AG04450 (cell line): ENCODE measurements around the gene SGMS1. TPM values are rescaled to one million over a fixed set of nuclear protein-coding genes. Genes with fewer than 3 reads are reported as not detected.

ENCODE experiments used
- CTCF ChIA-PET: fragments of 300-600, 350-600 bp; formaldehyde crosslinking; extraction: SDS; loops from one replicate; lab custom pipeline; 2022; ENCODE audit warnings: antibody characterized with exemption, inconsistent platforms; lab: Charles Lee
- POLR2A ChIA-PET: fragments of 350-600 bp; formaldehyde crosslinking; extraction: SDS; loops from one replicate; lab custom pipeline; 2021; ENCODE audit warnings: antibody characterized with exemption, inconsistent platforms; lab: Yijun Ruan, JAX
- DNase-seq: peaks from one replicate; pipeline ENCODE4 v3.0.0-alpha.2; 2011; ENCODE audit warnings: low read depth, low spot score
- H3K27ac ChIP-seq: one replicate; pipeline ENCODE4 v1.5.1; 2012; ENCODE audit warnings: low read depth, low read length, control low read depth
- H3K27me3 ChIP-seq: one replicate; pipeline ENCODE4 v1.6.0; 2012; ENCODE audit warnings: low read length; ENCODE audit not compliant: control insufficient read depth, insufficient read depth
- H3K4me3 ChIP-seq: 2 replicates; pipeline ENCODE4 v1.5.1; 2011; ENCODE audit warnings: mild to moderate bottlenecking, low read depth, low read length, control low read depth
- H3K9me3 ChIP-seq: 2 replicates; pipeline ENCODE4 v1.5.1; 2012; ENCODE audit warnings: low read length; ENCODE audit not compliant: control insufficient read depth, insufficient read depth
- CTCF ChIP-seq: IDR thresholded peaks from 2 replicates; pipeline ENCODE4 v1.5.1; 2011; ENCODE audit warnings: low read depth, low read length, control low read depth, inconsistent platforms
- polyA plus RNA-seq: library from polyadenylated mRNA; depleted of rRNA; stranded (reverse); fragments of >200 nt; gene quantifications from 2 replicates; pipeline ENCODE4 v1.2.3, GENCODE V29; 2011

SGMS1 gene
- polyA plus RNA-seq, 1 experiment: 17.7 TPM

GRCh38 chr10:50554995-50555568 lies 68.7 kb downstream of the SGMS1 start:
- CTCF ChIA-PET: no interaction called here
- Histone ChIP-seq H3K9me3 (no peaks in the 10 kb centered on the region), H3K4me3 (no peak overlapping the region), H3K27ac (no peak overlapping the region), H3K27me3 (no peaks in the 10 kb centered on the region)
- DNase-seq: no peak
- TF ChIP-seq CTCF: no peak
- POLR2A ChIA-PET: interaction anchor here (1.2 kb wide), 1 partner anchor 50 kb away, joined by 3 read pairs; no protein-coding TSS in a partner anchor

- no peaks in the 10 kb centered on the region for H3K27me3 ChIP-seq
- H3K27ac ChIP-seq: no peak overlapping the region
- no peak for DNase-seq
- no peak for TF ChIP-seq CTCF
- no peak overlapping the region for H3K4me3 ChIP-seq
- CTCF ChIA-PET: no interaction called here
- no peaks in the 10 kb centered on the region for H3K9me3 ChIP-seq
- POLR2A ChIA-PET: no interaction called here
These were observed 69.3 kb downstream of the SGMS1 start for GRCh38 chr10:50554376-50554994.

- ChIA-PET CTCF (interaction anchor here (0.7 to 1.3 kb wide), 7 partner anchors 8 to 261 kb away, joined by 3 to 4 read pairs (median 3); no protein-coding TSS in a partner anchor), POLR2A (interaction anchor here (1.0 to 2.0 kb wide), 4 partner anchors 8 to 107 kb away, joined by 4 to 12 read pairs (median 5); no protein-coding TSS in a partner anchor)
- H3K4me3 ChIP-seq: no peak overlapping the region
- peak overlapping the region; percentile 59 for H3K27ac ChIP-seq
- no peak for DNase-seq
- no peaks in the 10 kb centered on the region for H3K27me3 ChIP-seq
- TF ChIP-seq CTCF: peak; percentile 45
- no peaks in the 10 kb centered on the region for H3K9me3 ChIP-seq
These were observed 70.8 kb downstream of the SGMS1 start for GRCh38 chr10:50552771-50553535.

GRCh38 chr10:50552308-50552707 lies 71.4 kb downstream of the SGMS1 start:
- peak; percentile 94 for DNase-seq
- TF ChIP-seq CTCF: no peak
- H3K4me3 ChIP-seq: no peak overlapping the region
- peak overlapping the region; percentile 59 for H3K27ac ChIP-seq
- ChIA-PET CTCF (interaction anchor here (0.9 to 1.0 kb wide), 3 partner anchors 9 to 42 kb away, joined by 3 to 4 read pairs (median 3); no protein-coding TSS in a partner anchor), POLR2A (interaction anchor here (0.7 to 2.0 kb wide), 7 partner anchors 9 to 108 kb away, joined by 3 to 12 read pairs (median 5); no protein-coding TSS in a partner anchor)
- no peaks in the 10 kb centered on the region for H3K9me3 ChIP-seq
- H3K27me3 ChIP-seq: no peaks in the 10 kb centered on the region
